Measurements from ENCODE around the gene ITPKC. TPM values are rescaled to one million over a fixed set of nuclear protein-coding genes. Genes with fewer than 3 reads are reported as not detected.
A peak's percentile ranks its signal among the peaks of the same experiment; 100 is the strongest.

ITPKC gene
- total RNA-seq, 2 experiments from 2014 or later, result 5.5 to 6.5 TPM

DNA sequence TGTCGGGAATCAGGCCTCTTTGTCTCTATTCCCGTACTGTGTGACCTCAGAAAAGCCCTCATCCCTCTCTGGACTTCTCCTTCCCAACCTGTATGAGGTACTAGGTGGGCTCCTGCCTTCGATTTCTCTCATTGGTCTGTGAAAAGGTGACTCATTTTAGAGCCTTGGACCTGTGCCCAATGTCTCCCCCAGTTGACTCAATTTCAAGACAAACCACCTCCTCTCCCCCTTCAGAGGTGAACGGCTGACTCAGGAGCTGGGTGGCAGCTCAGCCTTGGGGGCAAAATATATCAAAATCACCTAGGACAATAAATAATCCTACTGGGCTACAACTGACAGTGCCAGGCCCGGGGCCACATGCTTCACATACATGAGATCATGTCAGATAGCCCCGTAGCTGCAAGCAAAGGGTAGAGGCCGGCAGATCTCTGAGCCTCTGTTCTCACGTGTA is 856 bp upstream of the ITPKC start:
- H2AFZ ChIP-seq (ENCODE audit: low read length), result peak overlapping the region; percentile 33; the same call in 1 of the 2 replicates
- peaks cover 25% of the 10 kb centered on the region for H3K79me2 ChIP-seq (ENCODE audit: insufficient read depth, low read depth, low read length)

DNA sequence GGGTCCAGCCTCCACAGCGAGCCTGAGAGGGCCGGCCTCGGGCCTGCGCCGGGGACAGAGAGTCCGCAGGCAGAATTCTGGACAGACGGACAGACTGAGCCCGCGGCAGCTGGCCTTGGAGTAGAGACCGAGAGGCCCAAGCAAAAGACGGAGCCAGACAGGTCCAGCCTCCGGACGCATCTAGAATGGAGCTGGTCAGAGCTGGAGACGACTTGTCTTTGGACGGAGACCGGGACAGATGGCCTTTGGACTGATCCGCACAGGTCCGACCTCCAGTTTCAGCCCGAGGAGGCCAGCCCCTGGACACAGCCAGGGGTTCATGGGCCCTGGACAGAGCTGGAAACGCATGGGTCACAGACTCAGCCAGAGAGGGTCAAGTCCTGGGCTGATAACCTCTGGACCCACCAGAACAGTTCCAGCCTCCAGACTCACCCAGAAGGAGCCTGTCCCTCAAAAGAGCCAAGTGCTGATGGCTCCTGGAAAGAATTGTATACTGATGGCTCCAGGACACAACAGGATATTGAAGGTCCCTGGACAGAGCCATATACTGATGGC is 490 bp downstream of the ITPKC start:
- H2AFZ ChIP-seq (ENCODE audit: low read length), result peak overlapping the region; percentile 58; the same call in 1 of the 2 replicates
- H3K36me3 ChIP-seq (ENCODE audit: insufficient read depth, low read length), result no peaks in the 10 kb centered on the region
- peak overlapping the region; percentile 5 for H3K27ac ChIP-seq (ENCODE audit: low read depth, low read length, poor library complexity, severe bottlenecking)
- H3K4me1 ChIP-seq (ENCODE audit: insufficient read depth, low read length, poor library complexity, severe bottlenecking), result peaks cover 37% of the 10 kb centered on the region
- no TSS peak for BruUV-seq (replicated peaks)
- H3K79me2 ChIP-seq (ENCODE audit: insufficient read depth, low read depth, low read length), result peaks cover 25% of the 10 kb centered on the region
- no peaks in the 10 kb centered on the region for H4K20me1 ChIP-seq (ENCODE audit: insufficient read depth, low read length)
- intact Hi-C loops (cut with micrococcal nuclease; ENCODE audit: unreplicated experiment), result loop anchor here (2.0 kb wide), 1 partner anchor 81 kb away; the partner anchor contains the start of gene EGLN2
- TF ChIP-seq, protein P1, sequence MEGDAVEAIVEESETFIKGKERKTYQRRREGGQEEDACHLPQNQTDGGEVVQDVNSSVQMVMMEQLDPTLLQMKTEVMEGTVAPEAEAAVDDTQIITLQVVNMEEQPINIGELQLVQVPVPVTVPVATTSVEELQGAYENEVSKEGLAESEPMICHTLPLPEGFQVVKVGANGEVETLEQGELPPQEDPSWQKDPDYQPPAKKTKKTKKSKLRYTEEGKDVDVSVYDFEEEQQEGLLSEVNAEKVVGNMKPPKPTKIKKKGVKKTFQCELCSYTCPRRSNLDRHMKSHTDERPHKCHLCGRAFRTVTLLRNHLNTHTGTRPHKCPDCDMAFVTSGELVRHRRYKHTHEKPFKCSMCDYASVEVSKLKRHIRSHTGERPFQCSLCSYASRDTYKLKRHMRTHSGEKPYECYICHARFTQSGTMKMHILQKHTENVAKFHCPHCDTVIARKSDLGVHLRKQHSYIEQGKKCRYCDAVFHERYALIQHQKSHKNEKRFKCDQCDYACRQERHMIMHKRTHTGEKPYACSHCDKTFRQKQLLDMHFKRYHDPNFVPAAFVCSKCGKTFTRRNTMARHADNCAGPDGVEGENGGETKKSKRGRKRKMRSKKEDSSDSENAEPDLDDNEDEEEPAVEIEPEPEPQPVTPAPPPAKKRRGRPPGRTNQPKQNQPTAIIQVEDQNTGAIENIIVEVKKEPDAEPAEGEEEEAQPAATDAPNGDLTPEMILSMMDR (conservative IDR thresholded peaks at IDR 0.05; ENCODE audit: low read length), result no peak
- TF ChIP-seq EZH2phosphoT487 (IDR thresholded peaks at IDR 0.05; ENCODE audit: borderline replicate concordance, low read depth, low read length), result no peak
- ChIA-PET CTCF (ENCODE audit: unreplicated experiment) (interaction anchor here (0.6 kb wide), 1 partner anchor 26 kb away, joined by 3 read pairs; no protein-coding TSS in a partner anchor), POLR2A (interaction anchor here (0.6 kb wide), 1 partner anchor 63 kb away, joined by 3 read pairs; no protein-coding TSS in a partner anchor)
- H3K4me3 ChIP-seq (ENCODE audit: low read depth, low read length, poor library complexity, severe bottlenecking), result peak overlapping the region; percentile 70
- no peaks in the 10 kb centered on the region for H3K9me3 ChIP-seq (ENCODE audit: low read length)
- no peak for DNase-seq (ENCODE audit: low spot score)
- H3K9me2 ChIP-seq (ENCODE audit: insufficient read depth, low read length), result no peaks in the 10 kb centered on the region
- H3K4me2 ChIP-seq (ENCODE audit: low read length), result peak overlapping the region; percentile 99

More for the DNA sequence above, 856 bp upstream of the ITPKC start:
- DNase-seq (ENCODE audit: low spot score), result peak; percentile 46
- Histone ChIP-seq H3K36me3 (ENCODE audit: insufficient read depth, low read length) (0 out of 2 replicates have a peak, but pooled peaks cover 4% of the 10 kb centered on the region), H3K9me2 (ENCODE audit: insufficient read depth, low read length) (no peaks in the 10 kb centered on the region), H3K4me1 (ENCODE audit: insufficient read depth, low read length, poor library complexity, severe bottlenecking) (peaks cover 37% of the 10 kb centered on the region), H3K4me2 (ENCODE audit: low read length) (peak overlapping the region; percentile 85), H4K20me1 (ENCODE audit: insufficient read depth, low read length) (no peaks in the 10 kb centered on the region), H3K9me3 (ENCODE audit: low read length) (no peaks in the 10 kb centered on the region), H3K27ac (ENCODE audit: low read depth, low read length, poor library complexity, severe bottlenecking) (peak overlapping the region; percentile 72), H3K4me3 (ENCODE audit: low read depth, low read length, poor library complexity, severe bottlenecking) (peak overlapping the region; percentile 70)
- intact Hi-C loops (cut with micrococcal nuclease; ENCODE audit: unreplicated experiment), result loop anchor here (1.0 to 2.0 kb wide), 2 partner anchors 61 to 83 kb away; partner anchors contain the start of gene EGLN2
- POLR2A ChIA-PET, result no interaction called here
- CTCF ChIA-PET (ENCODE audit: unreplicated experiment), result no interaction called here
- BruUV-seq (replicated peaks), result no TSS peak
- TF ChIP-seq EZH2phosphoT487 (IDR thresholded peaks at IDR 0.05; ENCODE audit: borderline replicate concordance, low read depth, low read length), result no peak

GRCh38 chr19:40717880-40718773 is 1.2 kb downstream of the ITPKC start:
- Histone ChIP-seq H3K36me3 (ENCODE audit: insufficient read depth, low read length) (no peaks in the 10 kb centered on the region), H3K9me2 (ENCODE audit: insufficient read depth, low read length) (no peaks in the 10 kb centered on the region), H3K27ac (ENCODE audit: low read depth, low read length, poor library complexity, severe bottlenecking) (peak overlapping the region; percentile 46), H4K20me1 (ENCODE audit: insufficient read depth, low read length) (no peaks in the 10 kb centered on the region), H3K4me2 (ENCODE audit: low read length) (peak overlapping the region; percentile 99), H3K4me1 (ENCODE audit: insufficient read depth, low read length, poor library complexity, severe bottlenecking) (peaks cover 37% of the 10 kb centered on the region), H3K4me3 (ENCODE audit: low read depth, low read length, poor library complexity, severe bottlenecking) (peak overlapping the region; percentile 70), H3K79me2 (ENCODE audit: insufficient read depth, low read depth, low read length) (peaks cover 25% of the 10 kb centered on the region), H2AFZ (ENCODE audit: low read length) (peak overlapping the region; percentile 78), H3K9me3 (ENCODE audit: low read length) (no peaks in the 10 kb centered on the region)
- intact Hi-C loops (cut with micrococcal nuclease; ENCODE audit: unreplicated experiment), result loop anchor here (2.0 kb wide), 1 partner anchor 81 kb away; the partner anchor contains the start of gene EGLN2
- TSS peak; percentile 66 for BruUV-seq (replicated peaks)
- ChIA-PET POLR2A (interaction anchor here (0.6 to 1.1 kb wide), 2 partner anchors 32 to 62 kb away, joined by 3 read pairs; partner anchors contain the start of gene ACTMAP), CTCF (ENCODE audit: unreplicated experiment) (interaction anchor here (0.6 kb wide), 1 partner anchor 26 kb away, joined by 3 read pairs; no protein-coding TSS in a partner anchor)
- DNase-seq (ENCODE audit: low spot score), result peak; percentile 28
- TF ChIP-seq EZH2phosphoT487 (IDR thresholded peaks at IDR 0.05; ENCODE audit: borderline replicate concordance, low read depth, low read length), result no peak
- TF ChIP-seq, protein P1 (conservative IDR thresholded peaks at IDR 0.05; ENCODE audit: low read length), result no peak
